HCT116 (cell line): ENCODE data around the gene CD2. TPM values are rescaled to one million over a fixed set of nuclear protein-coding genes. Genes with fewer than 3 reads are reported as not detected.

Experiments
- ATAC-seq: fragments of 200-7000 bp; cut with Tn5 transposase; 2 replicates; pipeline ENCODE4 v1.9.1; 2020; ENCODE audit warnings: mild to moderate bottlenecking, moderate library complexity
- BruUV-seq: library from RNA; stranded (reverse); fragments of 400-500 nt; replicated peaks from 2 replicates; lab custom pipeline; 2021; lab: Mats Ljungman, UMichigan
- CTCF ChIA-PET: fragments of 300-600 bp; sonication (Branson Sonifier 250); formaldehyde crosslinking; loops from one replicate; lab custom pipeline; 2021; ENCODE audit warnings: antibody characterized with exemption; lab: Charles Lee
- POLR2A ChIA-PET: fragments of 300-600, 350-600 bp; sonication (Branson Sonifier 250); formaldehyde crosslinking; loops from one replicate; lab custom pipeline; 2021; ENCODE audit warnings: antibody characterized with exemption; lab: Charles Lee
- RAD21 ChIA-PET, 2 experiments: fragments of 300-600 bp; sonication (Branson Sonifier 250); formaldehyde crosslinking; loops; one replicate each; lab custom pipeline; 2023; ENCODE audit warnings: low total read pairs in 2 of 2; ENCODE audit not compliant: uncharacterized antibody in 2 of 2, unreplicated experiment in 2 of 2, low non-redundant PET in 1 of 2; lab: Charles Lee
- DNase-seq: peaks from one replicate; pipeline ENCODE4 v3.0.0-alpha.2; 2010; ENCODE audit warnings: low read depth, low spot score
- H2AFZ ChIP-seq: fragments of 200-600 bp; shearing (Covaris generic), sonication (generic); 2 replicates; pipeline ENCODE4 v1.6.1; 2017; ENCODE audit warnings: low read depth, mixed run types, mixed read lengths, antibody characterized with exemption, low read length; ENCODE audit not compliant: poor library complexity, severe bottlenecking
- H3K27ac ChIP-seq: 2 replicates; pipeline ENCODE4 v1.5.1; 2012; ENCODE audit warnings: low read depth, low read length
- H3K27me3 ChIP-seq: fragments of 200-600 bp; sonication (generic); 2 replicates; pipeline ENCODE4 v1.6.1; 2016; ENCODE audit warnings: mixed run types, low read length, mixed read lengths; ENCODE audit not compliant: insufficient read depth
- H3K36me3 ChIP-seq, 2 experiments: fragments of 200-500 bp in 1 of 2; fragments of 200-600 bp in 1 of 2; sonication (Bioruptor generic) in 1 of 2; sonication (generic) in 1 of 2; 2 replicates each; pipeline versions ENCODE4 v1.5.1 to v1.6.1; 2014 to 2016; ENCODE audit warnings: low read length in 2 of 2, inconsistent platforms in 1 of 2, mixed read lengths in 1 of 2, mixed run types in 1 of 2; ENCODE audit not compliant: insufficient read depth in 2 of 2, control insufficient read depth in 1 of 2
- H3K4me1 ChIP-seq, 2 experiments: fragments of 200-600 bp in 1 of 2; sonication (generic) in 1 of 2; 2 replicates each; pipeline versions ENCODE4 v1.5.1 to v1.6.1; 2012 to 2017; ENCODE audit warnings: low read length in 2 of 2, inconsistent platforms in 1 of 2, mild to moderate bottlenecking in 1 of 2, mixed read lengths in 1 of 2, mixed run types in 1 of 2, moderate library complexity in 1 of 2; ENCODE audit not compliant: insufficient read depth in 2 of 2, control insufficient read depth in 1 of 2
- H3K4me2 ChIP-seq: fragments of 200-600 bp; sonication (generic); 2 replicates; pipeline ENCODE4 v1.6.1; 2017; ENCODE audit warnings: mixed run types, low read length, mixed read lengths
- H3K4me3 ChIP-seq, 2 experiments: fragments of 200-600 bp in 1 of 2; sonication (generic) in 1 of 2; replicated peaks in 1 of 2; 2 replicates each; pipeline ENCODE4 v1.5.1; 2011 to 2016; ENCODE audit warnings: low read length in 2 of 2, control low read depth in 1 of 2, low read depth in 1 of 2, mild to moderate bottlenecking in 1 of 2, mixed read lengths in 1 of 2, mixed run types in 1 of 2
- H3K79me2 ChIP-seq: fragments of 200-600 bp; sonication (generic); 2 replicates; pipeline ENCODE4 v1.6.1; 2017; ENCODE audit warnings: mild to moderate bottlenecking, mixed run types, low read length, moderate library complexity, mixed read lengths; ENCODE audit not compliant: insufficient read depth
- H3K9ac ChIP-seq: fragments of 200-600 bp; sonication (generic); 2 replicates; pipeline ENCODE4 v1.6.1; 2016; ENCODE audit warnings: low read length, mixed read lengths
- H3K9me2 ChIP-seq: fragments of 200-600 bp; sonication (generic), shearing (Covaris generic); 2 replicates; pipeline ENCODE4 v1.6.1; 2017; ENCODE audit warnings: mixed run types, mild to moderate bottlenecking, moderate library complexity; ENCODE audit not compliant: insufficient read depth
- H3K9me3 ChIP-seq, 2 experiments: fragments of 200-500 bp in 1 of 2; fragments of 200-600 bp in 1 of 2; sonication (Bioruptor generic) in 1 of 2; sonication (generic) in 1 of 2; 2 replicates each; pipeline ENCODE4 v1.6.1; 2014 to 2017; ENCODE audit warnings: low read length in 2 of 2, mixed read lengths in 2 of 2, inconsistent platforms in 1 of 2, low read depth in 1 of 2, mild to moderate bottlenecking in 1 of 2, mixed run types in 1 of 2, moderate library complexity in 1 of 2; ENCODE audit not compliant: control insufficient read depth in 1 of 2, insufficient read depth in 1 of 2
- H4K20me1 ChIP-seq: fragments of 200-600 bp; sonication (generic), shearing (Covaris generic); 2 replicates; pipeline ENCODE4 v1.6.1; 2017; ENCODE audit warnings: mixed run types, mild to moderate bottlenecking, moderate library complexity; ENCODE audit not compliant: insufficient read depth
- CTCF ChIP-seq, 3 experiments: fragments of 200-600 bp in 1 of 3; sonication (generic) in 1 of 3; IDR thresholded peaks in 2 of 3; conservative IDR thresholded peaks in 1 of 3; 2 replicates each; pipeline ENCODE4 v1.5.1; 2012 to 2017; ENCODE audit warnings: low read depth in 2 of 3, low read length in 2 of 3, antibody characterized with exemption in 1 of 3, borderline replicate concordance in 1 of 3, control low read depth in 1 of 3, mild to moderate bottlenecking in 1 of 3, mixed read lengths in 1 of 3, mixed run types in 1 of 3, moderate library complexity in 1 of 3; ENCODE audit not compliant: insufficient read depth in 1 of 3
- ELF1 ChIP-seq: IDR thresholded peaks from 2 replicates; pipeline ENCODE4 v1.6.1; 2012; ENCODE audit warnings: low read depth, borderline replicate concordance
- JUND ChIP-seq: IDR thresholded peaks from 2 replicates; pipeline ENCODE4 v1.6.1; 2012
- MAX ChIP-seq: IDR thresholded peaks from 2 replicates; pipeline ENCODE4 v1.6.1; 2012
- YY1 ChIP-seq: IDR thresholded peaks from 2 replicates; pipeline ENCODE4 v1.6.1; 2011; ENCODE audit warnings: low read length, low read depth, moderate library complexity, mild to moderate bottlenecking; ENCODE audit not compliant: insufficient replicate concordance; ENCODE audit errors: extremely low read depth
- intact Hi-C: fragments of 100-400 bp; cut with micrococcal nuclease; formaldehyde crosslinking; loops from 2 replicates; pipeline ENCODE4 v1.10.0; 2022
- total RNA-seq: library from RNA; stranded (reverse); gene quantifications from one replicate; pipeline ENCODE4 v1.2.1, GENCODE V29; 2021; ENCODE audit not compliant: unreplicated experiment

The CD2 gene
- total RNA-seq, 1 experiment from 2014 or later = 0.57 TPM

GRCh38 chr1:116721039-116721405, 33.2 kb upstream of the CD2 start (continued):
- TF ChIP-seq YY1 = no peak
- no peak for TF ChIP-seq ELF1

- Histone ChIP-seq H4K20me1 (no peaks in the 10 kb centered on the region), H3K9me3 (no peaks in the 10 kb centered on the region), H3K9ac (no peak overlapping the region), H3K4me3 (no peak overlapping the region), H3K4me1 (no peaks in the 10 kb centered on the region), H3K79me2 (no peaks in the 10 kb centered on the region), H3K4me2 (no peak overlapping the region), H2AFZ (no peak overlapping the region), H3K27me3 (0 out of 2 replicates have a peak, but pooled peaks cover 3% of the 10 kb centered on the region), H3K9me2 (no peaks in the 10 kb centered on the region), H3K27ac (no peak overlapping the region), H3K36me3 (no peaks in the 10 kb centered on the region)
- RAD21 ChIA-PET = no interaction called here
- ATAC-seq (no peak), DNase-seq (no peak)
- POLR2A ChIA-PET = no interaction called here
- intact Hi-C loops = loop anchor here (5.0 to 10.0 kb wide), 2 partner anchors 147 to 336 kb away; partner anchors contain the start of gene CD58
- CTCF ChIA-PET = no interaction called here
- TF ChIP-seq JUND (no peak), CTCF (IDR thresholded peaks at IDR 0.05 in 2 of 3, conservative IDR thresholded peaks at IDR 0.05 in 1 of 3; ENCODE audit: borderline replicate concordance in 1 of 3, insufficient read depth in 1 of 3, low read depth in 2 of 3, low read length in 2 of 3) (no peak), MAX (no peak)
- BruUV-seq = no TSS peak
Measured at GRCh38 chr1:116721451-116722007, 32.7 kb upstream of the CD2 start.
